ENCODE data around the gene ATG4D. TPM values are rescaled to one million over a fixed set of nuclear protein-coding genes. Genes with fewer than 3 reads are reported as not detected.
A peak's percentile ranks its signal among the peaks of the same experiment; 100 is the strongest.

Gene ATG4D
- total and polyA plus RNA-seq, 3 donors from 2014 or later, result 80.5 to 167 (median 97.1) TPM

GRCh38 chr19:10544242-10544752 lies 593 bp downstream of the ATG4D start:
- H3K36me3 ChIP-seq (ENCODE audit: low read depth, missing control alignments), result no peaks in the 10 kb centered on the region
- intact Hi-C loops (cut with DNase I; ENCODE audit: low total_unique reads), result no loop called here
- H3K9me3 ChIP-seq, result no peaks in the 10 kb centered on the region
- peaks cover 10% of the 10 kb centered on the region for H3K4me1 ChIP-seq
- peak overlapping the region; percentile 91 to 97 for H3K4me3 ChIP-seq
- peak; percentile 52 for DNase-seq
- 14 to 17% methylated on average over 10 to 22 of the region's 22 CpGs for WGBS, 2 donors
- H3K27ac ChIP-seq, result peak overlapping the region; percentile 91 to 92
- TF ChIP-seq CTCF (IDR thresholded peaks at IDR 0.05), result no peak
- TF ChIP-seq POLR2A (IDR thresholded peaks at IDR 0.05), result no peak
- H3K27me3 ChIP-seq, result no peaks in the 10 kb centered on the region

- Histone ChIP-seq H3K4me3 (peak overlapping the region; percentile 91 to 97), H3K27me3 (no peaks in the 10 kb centered on the region), H3K27ac (no peak overlapping the region), H3K36me3 (ENCODE audit: low read depth, missing control alignments) (no peaks in the 10 kb centered on the region), H3K9me3 (no peaks in the 10 kb centered on the region), H3K4me1 (peaks cover 10% of the 10 kb centered on the region)
- intact Hi-C loops (cut with DNase I; ENCODE audit: low total_unique reads), result no loop called here
- 29 to 37% methylated on average over 7 to 23 of the region's 23 CpGs for WGBS, 2 donors
- no peak for DNase-seq
- TF ChIP-seq CTCF (IDR thresholded peaks at IDR 0.05), result no peak
Observed at GRCh38 chr19:10544753-10545251, 1.1 kb downstream of the ATG4D start.

DNA sequence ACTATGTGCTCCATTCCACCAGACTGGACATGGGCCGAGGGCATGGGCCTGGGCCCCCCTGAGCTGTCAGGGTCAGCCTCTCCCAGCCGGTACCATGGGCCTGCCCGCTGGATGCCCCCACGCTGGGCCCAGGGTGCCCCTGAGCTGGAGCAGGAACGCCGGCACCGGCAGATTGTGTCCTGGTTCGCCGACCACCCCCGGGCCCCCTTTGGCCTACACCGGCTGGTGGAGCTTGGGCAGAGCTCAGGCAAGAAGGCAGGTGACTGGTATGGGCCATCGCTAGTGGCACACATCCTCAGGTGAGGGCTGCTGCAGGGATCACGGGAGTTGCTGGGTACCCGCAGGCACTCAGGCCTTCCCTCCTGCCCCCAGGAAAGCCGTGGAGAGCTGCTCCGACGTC lies 3.1 kb downstream of the ATG4D start:
- no peaks in the 10 kb centered on the region for H3K9me3 ChIP-seq
- intact Hi-C loops (cut with DNase I; ENCODE audit: low total_unique reads), result no loop called here
- no peak for DNase-seq
- no peak overlapping the region for H3K4me3 ChIP-seq
- no peaks in the 10 kb centered on the region for H3K27me3 ChIP-seq
- TF ChIP-seq POLR2A (IDR thresholded peaks at IDR 0.05) (no peak), CTCF (IDR thresholded peaks at IDR 0.05) (no peak)
- H3K4me1 ChIP-seq, result peaks cover 10% of the 10 kb centered on the region
- whole genome bisulfite sequencing, 2 donors, result 73 to 85% methylated on average over 2 to 8 of the region's 17 CpGs
- no peaks in the 10 kb centered on the region for H3K36me3 ChIP-seq (ENCODE audit: low read depth, missing control alignments)
- no peak overlapping the region for H3K27ac ChIP-seq

GRCh38 chr19:10548746-10549276 lies 5.1 kb downstream of the ATG4D start:
- DNase-seq, result no peak
- no peak overlapping the region for H3K4me3 ChIP-seq
- TF ChIP-seq CTCF (IDR thresholded peaks at IDR 0.05) (no peak), POLR2A (IDR thresholded peaks at IDR 0.05) (no peak)
- no peaks in the 10 kb centered on the region for H3K27me3 ChIP-seq
- no peaks in the 10 kb centered on the region for H3K36me3 ChIP-seq (ENCODE audit: low read depth, missing control alignments)
- peaks cover 6% of the 10 kb centered on the region for H3K4me1 ChIP-seq
- intact Hi-C loops (cut with DNase I; ENCODE audit: low total_unique reads), result no loop called here
- 92 to 97% methylated on average over 15 to 18 of the region's 18 CpGs for WGBS, 2 donors
- H3K9me3 ChIP-seq, result no peaks in the 10 kb centered on the region
- no peak overlapping the region for H3K27ac ChIP-seq

DNA sequence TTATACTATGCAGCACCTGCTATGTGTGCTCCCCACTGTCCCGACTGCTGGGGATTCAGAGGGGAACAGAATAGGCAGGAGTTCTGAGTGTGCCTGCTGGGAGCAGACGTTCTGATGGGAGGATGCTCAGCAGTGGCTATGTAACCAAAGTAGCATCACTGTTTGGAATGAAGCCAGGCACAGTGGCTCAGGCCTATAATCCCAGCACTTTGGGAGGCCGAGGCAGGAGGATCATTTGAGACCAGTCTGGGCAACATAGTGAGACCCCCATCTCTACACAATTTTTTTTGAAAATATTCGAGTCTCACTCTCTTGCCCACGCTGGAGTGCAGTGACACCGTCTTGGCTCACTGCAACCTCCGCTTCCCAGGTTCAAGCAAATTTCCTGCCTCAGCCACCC lies 6.0 kb downstream of the ATG4D start:
- no peak overlapping the region for H3K4me3 ChIP-seq
- DNase-seq, result no peak
- TF ChIP-seq CTCF (IDR thresholded peaks at IDR 0.05) (no peak), POLR2A (IDR thresholded peaks at IDR 0.05) (no peak)
- H3K9me3 ChIP-seq, result no peaks in the 10 kb centered on the region
- no peak overlapping the region for H3K27ac ChIP-seq
- intact Hi-C loops (cut with DNase I; ENCODE audit: low total_unique reads), result no loop called here
- no peaks in the 10 kb centered on the region for H3K36me3 ChIP-seq (ENCODE audit: low read depth, missing control alignments)
- H3K4me1 ChIP-seq, result peaks cover 4% of the 10 kb centered on the region
- WGBS, 2 donors, result 79% methylated on average over 6 to 7 of the region's 7 CpGs
- no peaks in the 10 kb centered on the region for H3K27me3 ChIP-seq

All from testis (tissue), 3 donors.